Endodermal cell (in vitro differentiated cells): ENCODE data around the gene RBMS1. TPM values are rescaled to one million over a fixed set of nuclear protein-coding genes. Genes with fewer than 3 reads are reported as not detected.
"Not testable (repeated sequence)": the region's sequence is repeated elsewhere in the genome, so short reads cannot be mapped to it uniquely, and the experiment has no call there.

ENCODE experiments used
- DNase-seq: peaks from one replicate; pipeline ENCODE4 v3.0.0-alpha.2; 2017
- H3K27ac ChIP-seq: 2 replicates; pipeline ENCODE4 v1.5.1; 2013; ENCODE audit warnings: mild to moderate bottlenecking, low read depth, low read length, moderate library complexity
- H3K27me3 ChIP-seq: 2 replicates; pipeline ENCODE4 v1.6.1; 2013; ENCODE audit warnings: mild to moderate bottlenecking, low read length, moderate library complexity; ENCODE audit not compliant: insufficient read depth, control insufficient read depth, poor library complexity, severe bottlenecking
- H3K36me3 ChIP-seq: 2 replicates; pipeline ENCODE4 v1.7.0; 2013; ENCODE audit warnings: mild to moderate bottlenecking, low read length, moderate library complexity; ENCODE audit not compliant: control insufficient read depth, insufficient read depth
- H3K4me1 ChIP-seq: one replicate; pipeline ENCODE4 v1.7.0; 2013; ENCODE audit warnings: low read length; ENCODE audit not compliant: control insufficient read depth, insufficient read depth
- H3K4me3 ChIP-seq: 2 replicates; pipeline ENCODE4 v1.5.1; 2013; ENCODE audit warnings: mild to moderate bottlenecking, low read length, moderate library complexity
- H3K9ac ChIP-seq: 2 replicates; pipeline ENCODE4 v1.6.1; 2013; ENCODE audit warnings: mild to moderate bottlenecking, low read length, moderate library complexity; ENCODE audit not compliant: poor library complexity, severe bottlenecking; ENCODE audit errors: extremely low read depth
- H3K9me3 ChIP-seq: 2 replicates; pipeline ENCODE4 v1.6.1; 2013; ENCODE audit warnings: mild to moderate bottlenecking, low read length, moderate library complexity; ENCODE audit not compliant: control insufficient read depth
- H3K27ac Mint-ChIP-seq: 2 replicates; pipeline ENCODE4 v1.8.0; 2020; ENCODE audit warnings: mixed read lengths
- H3K27me3 Mint-ChIP-seq: 2 replicates; pipeline ENCODE4 v1.8.0; 2021; ENCODE audit warnings: mild to moderate bottlenecking, mixed read lengths; ENCODE audit not compliant: insufficient read depth
- H3K36me3 Mint-ChIP-seq: 2 replicates; pipeline ENCODE4 v1.8.0; 2020; ENCODE audit warnings: low read depth, mixed read lengths
- H3K4me1 Mint-ChIP-seq: 2 replicates; pipeline ENCODE4 v1.8.0; 2020; ENCODE audit warnings: mixed read lengths
- H3K4me3 Mint-ChIP-seq: 2 replicates; pipeline ENCODE4 v1.8.0; 2020; ENCODE audit warnings: mild to moderate bottlenecking, moderate library complexity, mixed read lengths
- H3K9me3 Mint-ChIP-seq: 2 replicates; pipeline ENCODE4 v1.8.0; 2020; ENCODE audit warnings: mild to moderate bottlenecking, mixed read lengths
- WGBS, 2 experiments: methylation state at CpG; one replicate each; pipeline versions ENCODE4 v1.1.5 to v1.1.7; 2013; ENCODE audit warnings: missing lambda C conversion rate in 2 of 2, mixed read lengths in 1 of 2; ENCODE audit not compliant: insufficient coverage in 1 of 2, insufficient read length in 1 of 2; 5-methylcytosine and 5-hydroxymethylcytosine counted together
- total RNA-seq, 2 donors: library from RNA; stranded (reverse); fragmentation: NEBNext Ultra II Directional in 1 of 2; extraction: Animal tissue kit (Norgen Biotek cat#: 25700) in 1 of 2; gene quantifications; 2 replicates in 1 of 2; 3 replicates in 1 of 2; pipeline ENCODE4 v1.2.1, GENCODE V29; 2021
- TF ChIP-seq, protein P1 (sequence below): fragments of 200-600 bp; sonication (generic); conservative IDR thresholded peaks from 2 replicates; pipeline ENCODE4 v1.5.0; 2021; ENCODE audit warnings: antibody characterized with exemption, mild to moderate bottlenecking

RBMS1 gene
- total RNA-seq, 2 donors from 2014 or later, result 90.7 to 124 TPM

DNA sequence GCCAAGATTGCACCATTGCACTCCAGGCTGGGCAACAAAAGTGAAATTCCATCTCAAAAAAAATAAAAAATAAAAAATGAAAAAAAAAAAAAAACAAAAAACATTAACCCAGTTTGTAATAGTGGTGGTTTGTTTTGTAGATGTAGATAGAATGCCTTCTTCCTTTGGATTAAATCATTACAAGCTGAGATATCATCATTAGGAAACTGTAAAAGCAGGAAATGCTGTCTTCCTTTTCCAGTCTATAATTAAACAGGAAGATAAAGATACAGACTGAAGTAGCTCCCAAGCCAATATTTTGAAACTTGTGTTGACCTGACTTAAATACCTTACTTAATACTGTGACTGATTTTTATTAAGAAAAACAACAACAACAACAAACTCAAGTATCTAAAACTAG is 43.1 kb downstream of the RBMS1 start:
- H3K27me3 Mint-ChIP-seq, result no peaks in the 10 kb centered on the region
- Histone ChIP-seq H3K27me3 (no peaks in the 10 kb centered on the region), H3K27ac (no peak overlapping the region), H3K9ac (no peak overlapping the region), H3K4me1 (no peaks in the 10 kb centered on the region), H3K9me3 (peaks cover 5% of the 10 kb centered on the region), H3K36me3 (peaks cover 12% of the 10 kb centered on the region), H3K4me3 (no peak overlapping the region)
- H3K36me3 Mint-ChIP-seq, result peaks cover 40% of the 10 kb centered on the region
- DNase-seq, result no peak
- TF ChIP-seq, protein P1, sequence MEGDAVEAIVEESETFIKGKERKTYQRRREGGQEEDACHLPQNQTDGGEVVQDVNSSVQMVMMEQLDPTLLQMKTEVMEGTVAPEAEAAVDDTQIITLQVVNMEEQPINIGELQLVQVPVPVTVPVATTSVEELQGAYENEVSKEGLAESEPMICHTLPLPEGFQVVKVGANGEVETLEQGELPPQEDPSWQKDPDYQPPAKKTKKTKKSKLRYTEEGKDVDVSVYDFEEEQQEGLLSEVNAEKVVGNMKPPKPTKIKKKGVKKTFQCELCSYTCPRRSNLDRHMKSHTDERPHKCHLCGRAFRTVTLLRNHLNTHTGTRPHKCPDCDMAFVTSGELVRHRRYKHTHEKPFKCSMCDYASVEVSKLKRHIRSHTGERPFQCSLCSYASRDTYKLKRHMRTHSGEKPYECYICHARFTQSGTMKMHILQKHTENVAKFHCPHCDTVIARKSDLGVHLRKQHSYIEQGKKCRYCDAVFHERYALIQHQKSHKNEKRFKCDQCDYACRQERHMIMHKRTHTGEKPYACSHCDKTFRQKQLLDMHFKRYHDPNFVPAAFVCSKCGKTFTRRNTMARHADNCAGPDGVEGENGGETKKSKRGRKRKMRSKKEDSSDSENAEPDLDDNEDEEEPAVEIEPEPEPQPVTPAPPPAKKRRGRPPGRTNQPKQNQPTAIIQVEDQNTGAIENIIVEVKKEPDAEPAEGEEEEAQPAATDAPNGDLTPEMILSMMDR, result no peak
- no peak overlapping the region for H3K4me3 Mint-ChIP-seq
- H3K9me3 Mint-ChIP-seq, result peaks cover 26% of the 10 kb centered on the region
- H3K27ac Mint-ChIP-seq, result no peak overlapping the region
- H3K4me1 Mint-ChIP-seq, result no peaks in the 10 kb centered on the region

DNA sequence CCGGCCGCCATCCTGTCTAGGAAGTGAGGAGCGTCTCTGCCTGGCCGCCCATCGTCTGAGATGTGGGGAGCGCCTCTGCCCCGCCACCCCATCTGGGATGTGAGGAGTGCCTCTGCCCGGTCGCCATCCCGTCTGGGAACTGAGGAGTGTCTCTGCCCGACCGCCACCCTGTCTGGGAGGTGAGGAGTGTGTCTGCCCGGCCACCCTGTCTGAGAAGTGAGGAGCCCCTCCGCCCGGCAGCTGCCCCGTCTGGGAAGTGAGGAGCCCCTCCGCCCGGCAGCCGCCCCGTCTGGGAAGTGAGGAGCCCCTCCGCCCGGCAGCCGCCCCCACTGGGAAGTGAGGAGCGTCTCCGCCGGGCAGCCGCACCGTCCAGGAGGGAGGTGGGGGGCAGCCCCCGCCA is 44.8 kb downstream of the RBMS1 start:
- Histone ChIP-seq H3K9me3 (peaks cover 10% of the 10 kb centered on the region), H3K36me3 (peaks cover 14% of the 10 kb centered on the region)
- not testable (repeated sequence) for H3K4me1 Mint-ChIP-seq, H3K9ac ChIP-seq, H3K27ac Mint-ChIP-seq, H3K27me3 ChIP-seq, H3K27me3 Mint-ChIP-seq, H3K4me3 ChIP-seq, H3K4me3 Mint-ChIP-seq, H3K4me1 ChIP-seq, H3K27ac ChIP-seq, DNase-seq
- peaks cover 26% of the 10 kb centered on the region for H3K9me3 Mint-ChIP-seq
- 96 to 97% methylated on average over 5 to 27 of the region's 29 CpGs for WGBS, 2 experiments
- H3K36me3 Mint-ChIP-seq, result peaks cover 44% of the 10 kb centered on the region

DNA sequence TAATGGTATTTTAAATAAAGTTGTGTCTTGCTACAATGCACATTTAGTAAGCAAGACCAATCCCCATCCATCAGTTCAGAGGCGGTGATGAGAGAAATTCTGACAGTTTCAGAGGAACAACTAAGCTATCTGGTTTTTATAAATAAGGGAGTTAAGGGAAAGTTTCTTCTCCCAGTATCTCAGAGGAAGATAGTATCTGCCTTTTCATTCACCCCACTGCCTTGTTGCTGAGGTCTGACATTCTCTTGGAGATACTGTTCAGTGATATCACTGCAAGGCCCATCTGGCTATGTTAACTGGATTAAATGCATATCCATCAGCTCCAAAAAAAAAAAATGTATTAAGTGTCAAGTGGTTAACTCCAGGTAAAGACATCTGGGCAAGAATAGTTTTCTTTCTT is 47.9 kb downstream of the RBMS1 start:
- H3K27ac ChIP-seq, result no peak overlapping the region
- no peak overlapping the region for H3K4me3 Mint-ChIP-seq
- no peak overlapping the region for H3K9ac ChIP-seq
- no peaks in the 10 kb centered on the region for H3K27me3 Mint-ChIP-seq
- H3K4me1 Mint-ChIP-seq, result no peaks in the 10 kb centered on the region
- WGBS, 2 experiments, result 92% methylated on average over 1 of the region's 1 CpG; no CpG with 5 or more reads in 1 of the 2 experiments
- no peak overlapping the region for H3K27ac Mint-ChIP-seq
- H3K4me3 ChIP-seq, result no peak overlapping the region
- no peak for DNase-seq
- peaks cover 59% of the 10 kb centered on the region for H3K36me3 Mint-ChIP-seq
- H3K36me3 ChIP-seq, result peaks cover 20% of the 10 kb centered on the region
- no peaks in the 10 kb centered on the region for H3K4me1 ChIP-seq
- peaks cover 22% of the 10 kb centered on the region for H3K9me3 ChIP-seq
- TF ChIP-seq, protein P1, result no peak
- H3K9me3 Mint-ChIP-seq, result peaks cover 42% of the 10 kb centered on the region
- no peaks in the 10 kb centered on the region for H3K27me3 ChIP-seq

- Mint-ChIP-seq H3K27ac (no peak overlapping the region), H3K4me1 (peaks cover 7% of the 10 kb centered on the region), H3K9me3 (peaks cover 35% of the 10 kb centered on the region), H3K4me3 (no peak overlapping the region), H3K27me3 (no peaks in the 10 kb centered on the region), H3K36me3 (peaks cover 57% of the 10 kb centered on the region)
- Histone ChIP-seq H3K27ac (no peak overlapping the region), H3K4me1 (no peaks in the 10 kb centered on the region), H3K36me3 (peaks cover 27% of the 10 kb centered on the region), H3K9me3 (peaks cover 24% of the 10 kb centered on the region), H3K27me3 (no peaks in the 10 kb centered on the region), H3K9ac (no peak overlapping the region), H3K4me3 (no peak overlapping the region)
- 93 to 95% methylated on average over 6 to 7 of the region's 7 CpGs for WGBS, 2 experiments
- DNase-seq, result no peak
- TF ChIP-seq, protein P1, result no peak
These were observed 51.0 kb downstream of the RBMS1 start for GRCh38 chr2:160442603-160443002.
